ENCODE measurements around the gene ATG2B. TPM values are rescaled to one million over a fixed set of nuclear protein-coding genes. Genes with fewer than 3 reads are reported as not detected.

Gene ATG2B
- total and polyA plus RNA-seq, 10 of the 15 experiments (the other 5 are each of a cell fraction or from before 2014, with no cell fraction given), result 0.84 to 15.4 (median 9.9) TPM

DNA sequence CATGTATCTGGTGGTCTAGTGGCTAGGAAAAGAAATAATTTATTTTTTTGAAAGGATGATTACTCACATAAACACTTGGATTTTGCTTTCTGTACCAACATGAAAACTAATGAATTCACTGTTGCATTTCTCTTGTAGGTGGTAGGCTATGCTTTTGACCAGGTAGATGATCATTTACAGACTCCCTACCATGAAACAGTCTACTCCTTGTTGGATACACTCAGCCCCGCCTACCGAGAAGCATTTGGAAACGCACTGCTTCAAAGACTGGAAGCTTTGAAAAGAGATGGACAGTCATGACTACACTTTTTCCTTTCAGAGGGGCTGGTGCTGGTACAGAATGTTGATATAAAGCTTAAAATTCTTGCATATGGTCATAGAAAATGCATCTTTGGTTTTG, 22.2 kb upstream of the ATG2B start (continued):
- TF ChIP-seq, protein P1, sequence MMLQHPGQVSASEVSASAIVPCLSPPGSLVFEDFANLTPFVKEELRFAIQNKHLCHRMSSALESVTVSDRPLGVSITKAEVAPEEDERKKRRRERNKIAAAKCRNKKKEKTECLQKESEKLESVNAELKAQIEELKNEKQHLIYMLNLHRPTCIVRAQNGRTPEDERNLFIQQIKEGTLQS (IDR thresholded peaks at IDR 0.05; ENCODE audit: borderline replicate concordance, extremely low read depth, low read depth, low read length), result no peak
- TF ChIP-seq ZNF592 (IDR thresholded peaks at IDR 0.05) (no peak), REST (IDR thresholded peaks at IDR 0.05; ENCODE audit: low read depth, low read length) (no peak), E2F8 (IDR thresholded peaks at IDR 0.05; ENCODE audit: low read depth, partially characterized antibody) (no peak), TARDBP (IDR thresholded peaks at IDR 0.05; ENCODE audit: borderline replicate concordance) (no peak), IKZF1 (conservative IDR thresholded peaks at IDR 0.05) (no peak)
